IMR-90 (cell line): ENCODE results near the gene CD300C.

Experiments used
- BHLHE40 ChIP-seq: fragments of 150-350 bp; IDR thresholded peaks from 2 replicates; pipeline ENCODE4 v1.6.1; 2016; ENCODE audit warnings: mild to moderate bottlenecking, low read depth, low read length
- CEBPB ChIP-seq: IDR thresholded peaks from 2 replicates; pipeline ENCODE4 v1.6.1; 2012; ENCODE audit warnings: low read depth, low read length, improper control_type of control experiment
- CTCF ChIP-seq: conservative IDR thresholded peaks from 2 replicates; pipeline ENCODE4 v1.5.1; 2012; ENCODE audit warnings: mild to moderate bottlenecking, low read depth, low read length, improper control_type of control experiment
- FOS ChIP-seq: fragments of 150-350 bp; IDR thresholded peaks from 2 replicates; pipeline ENCODE4 v1.6.1; 2016; ENCODE audit warnings: low read depth, low read length
- MAFK ChIP-seq: IDR thresholded peaks from 2 replicates; pipeline ENCODE4 v1.6.1; 2012; ENCODE audit warnings: low read depth, low read length, improper control_type of control experiment
- MAZ ChIP-seq: IDR thresholded peaks from 2 replicates; pipeline ENCODE4 v1.6.1; 2012; ENCODE audit warnings: low read depth, mild to moderate bottlenecking, low read length, improper control_type of control experiment, moderate library complexity, borderline replicate concordance
- POLR2A ChIP-seq: IDR thresholded peaks from 2 replicates; pipeline ENCODE4 v1.6.1; 2012; ENCODE audit warnings: mild to moderate bottlenecking, low read depth, low read length
- RAD21 ChIP-seq: IDR thresholded peaks from 2 replicates; pipeline ENCODE4 v1.6.1; 2012; ENCODE audit warnings: low read length, improper control_type of control experiment
- SMC3 ChIP-seq: fragments of 150-350 bp; IDR thresholded peaks from 2 replicates; pipeline ENCODE4 v1.6.1; 2016; ENCODE audit warnings: low read depth, mild to moderate bottlenecking, antibody characterized with exemption, low read length, moderate library complexity

GRCh38 chr17:74558882-74559519, 13.1 kb upstream of the CD300C start:
- TF ChIP-seq BHLHE40 (no peak), CTCF (no peak), POLR2A (no peak), RAD21 (no peak), FOS (no peak), SMC3 (no peak), CEBPB (no peak), MAFK (no peak), MAZ (no peak)
